Astrocyte of the hippocampus (primary cell): ENCODE results near the gene CNOT4.
"Not testable (repeated sequence)": the region's sequence is repeated elsewhere in the genome, so short reads cannot be mapped to it uniquely, and the experiment has no call there.

Experiments used
- DNase-seq: peaks from one replicate; pipeline ENCODE4 v3.0.0; 2011; ENCODE audit warnings: low read depth, low spot score

CNOT4 gene

GRCh38 chr7:135512135-135512887 lies 2.4 kb upstream of the CNOT4 start:
- peak; percentile 61 for DNase-seq

GRCh38 chr7:135510592-135511183 lies 786 bp upstream of the CNOT4 start:
- peak; percentile 33 for DNase-seq

- no peak for DNase-seq
Observed at GRCh38 chr7:135509589-135509838, 388 bp downstream of the CNOT4 start.

- peak; percentile 51 for DNase-seq
Observed at GRCh38 chr7:135508883-135509588, 866 bp downstream of the CNOT4 start.

- DNase-seq, result no peak
Observed at GRCh38 chr7:135501402-135501801, 8.5 kb downstream of the CNOT4 start.

GRCh38 chr7:135499818-135500217 lies 10.1 kb downstream of the CNOT4 start:
- DNase-seq, result no peak

- not testable (repeated sequence) for DNase-seq
Observed at GRCh38 chr7:135497161-135497560, 12.7 kb downstream of the CNOT4 start.

GRCh38 chr7:135493362-135493761 lies 16.5 kb downstream of the CNOT4 start:
- DNase-seq, result no peak

- no peak for DNase-seq
Observed at GRCh38 chr7:135492151-135492550, 17.8 kb downstream of the CNOT4 start.

- peak; percentile 44 for DNase-seq
Observed at GRCh38 chr7:135490783-135491182, 19.1 kb downstream of the CNOT4 start.

- no peak for DNase-seq
Observed at GRCh38 chr7:135489791-135490190, 20.1 kb downstream of the CNOT4 start.

GRCh38 chr7:135486261-135486920 lies 23.5 kb downstream of the CNOT4 start:
- DNase-seq, result peak; percentile 45

GRCh38 chr7:135481598-135481979 lies 28.3 kb downstream of the CNOT4 start:
- DNase-seq, result no peak

GRCh38 chr7:135480966-135481597 lies 28.8 kb downstream of the CNOT4 start:
- DNase-seq, result no peak

GRCh38 chr7:135475521-135475920 lies 34.4 kb downstream of the CNOT4 start:
- DNase-seq, result no peak

- DNase-seq, result not testable (repeated sequence)
Observed at GRCh38 chr7:135469705-135470104, 40.2 kb downstream of the CNOT4 start.

- DNase-seq, result no peak
Observed at GRCh38 chr7:135467207-135467711, 42.6 kb downstream of the CNOT4 start.

GRCh38 chr7:135466442-135467206 lies 43.3 kb downstream of the CNOT4 start:
- DNase-seq, result no peak

GRCh38 chr7:135463908-135464307 lies 46.0 kb downstream of the CNOT4 start:
- DNase-seq, result no peak

- no peak for DNase-seq
Observed at GRCh38 chr7:135459951-135460567, 49.8 kb downstream of the CNOT4 start.

- no peak for DNase-seq
Observed at GRCh38 chr7:135459076-135459475, 50.8 kb downstream of the CNOT4 start.
